GM19455 (cell line): Measurements from ENCODE around the gene FBXO22.
"Not testable (repeated sequence)": the region's sequence is repeated elsewhere in the genome, so short reads cannot be mapped to it uniquely, and the experiment has no call there.

Experiments
- ATAC-seq: cut with Tn5 transposase; IDR thresholded peaks from one replicate; pipeline ENCODE4 v1.9.1; 2021; ENCODE audit not compliant: unreplicated experiment

FBXO22 gene

DNA sequence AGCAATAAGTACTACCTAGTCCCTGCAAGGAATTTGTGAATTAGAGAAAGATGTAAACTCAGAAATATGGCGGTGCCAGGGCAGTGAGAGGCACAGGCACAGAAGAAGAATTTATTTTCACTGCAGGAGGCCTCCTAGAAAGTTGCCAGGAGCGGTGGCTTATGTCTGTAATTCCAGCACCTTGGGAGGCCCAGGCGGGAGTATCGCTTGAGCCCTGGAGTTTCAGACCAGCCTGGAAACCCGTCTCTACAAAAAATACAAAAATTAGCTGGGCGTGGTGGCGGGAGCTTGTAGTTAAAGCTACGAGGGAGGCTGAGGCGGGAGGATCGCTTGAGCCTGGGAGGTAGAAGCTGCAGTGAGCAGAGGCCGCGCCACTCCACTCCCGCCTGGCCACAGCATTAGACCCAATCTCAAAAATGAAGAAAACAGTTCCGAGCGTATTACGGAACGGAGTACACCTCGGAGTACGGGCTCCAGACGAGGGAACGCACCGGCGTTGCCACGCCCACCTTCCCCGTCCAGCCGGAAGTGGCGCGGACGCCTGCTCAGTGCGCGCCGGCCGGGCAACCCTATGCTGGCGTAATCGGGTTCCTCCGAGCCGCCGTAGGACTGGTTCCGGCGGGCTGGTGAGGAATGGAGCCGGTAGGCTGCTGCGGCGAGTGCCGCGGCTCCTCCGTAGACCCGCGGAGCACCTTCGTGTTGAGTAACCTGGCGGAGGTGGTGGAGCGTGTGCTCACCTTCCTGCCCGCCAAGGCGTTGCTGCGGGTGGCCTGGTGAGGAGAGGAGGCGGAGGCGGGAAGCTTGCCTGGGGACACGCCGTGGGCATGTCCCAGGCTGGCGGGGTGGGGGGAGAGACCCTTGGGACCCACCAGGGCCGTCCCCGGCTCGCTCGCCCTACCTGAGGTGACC is at the start of gene FBXO22:
Gene FBXO22 (plus strand): TSS at position 548 of the 909 bp plus-strand sequence. CDS start 86 bp downstream, at position 634.
- peak; percentile 95 for ATAC-seq

DNA sequence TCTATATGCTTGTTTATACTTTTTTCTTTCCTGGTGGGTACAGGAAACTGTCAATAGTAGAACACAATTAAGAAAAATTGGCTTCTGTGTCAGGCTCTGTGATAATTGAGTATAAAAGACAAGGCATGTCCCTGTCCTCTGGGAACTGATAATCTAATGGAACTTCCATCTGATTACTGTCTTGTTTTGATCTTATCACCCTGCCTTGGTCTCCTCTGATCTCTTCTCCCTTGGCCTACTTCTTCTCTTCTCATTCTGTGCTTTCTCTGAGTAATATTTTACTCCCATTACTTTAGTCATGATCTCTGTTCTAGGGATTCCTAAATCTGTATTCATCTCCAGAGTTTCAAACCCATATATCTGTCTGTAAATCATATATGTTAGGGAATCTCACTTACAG is 45.8 kb upstream of the FBXO22 start:
- no peak for ATAC-seq

DNA sequence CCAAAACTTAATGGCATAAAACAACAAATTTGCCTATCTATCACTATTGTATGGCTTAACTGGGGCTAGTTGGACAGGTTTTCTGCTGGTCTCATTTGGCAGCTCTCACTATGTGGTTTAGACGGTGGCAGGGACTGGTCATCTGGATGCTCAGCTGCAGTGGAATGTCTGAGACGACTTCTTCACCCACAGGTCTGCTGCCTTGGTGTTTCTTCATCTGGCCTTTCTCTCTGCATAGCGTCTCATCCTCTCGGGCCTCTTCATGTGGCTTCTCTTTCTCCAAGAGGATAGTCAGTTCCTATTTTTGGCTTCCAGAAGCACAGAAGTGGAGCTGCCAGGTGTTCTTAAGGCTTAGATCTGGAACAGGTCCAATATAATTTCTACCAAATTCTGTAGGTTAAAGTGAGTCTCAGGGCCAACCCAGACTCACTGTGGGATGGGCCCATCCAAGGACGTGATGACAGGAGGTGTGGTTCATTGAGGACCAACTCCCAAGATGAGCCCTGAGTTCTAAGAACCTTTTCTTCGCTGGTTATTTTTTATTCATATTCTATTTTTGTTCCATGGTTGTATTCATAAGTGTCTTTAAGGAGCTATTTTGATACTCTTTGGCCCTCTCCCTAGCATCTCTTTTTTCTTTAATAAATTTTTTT is 41.8 kb upstream of the FBXO22 start:
- no peak for ATAC-seq

DNA sequence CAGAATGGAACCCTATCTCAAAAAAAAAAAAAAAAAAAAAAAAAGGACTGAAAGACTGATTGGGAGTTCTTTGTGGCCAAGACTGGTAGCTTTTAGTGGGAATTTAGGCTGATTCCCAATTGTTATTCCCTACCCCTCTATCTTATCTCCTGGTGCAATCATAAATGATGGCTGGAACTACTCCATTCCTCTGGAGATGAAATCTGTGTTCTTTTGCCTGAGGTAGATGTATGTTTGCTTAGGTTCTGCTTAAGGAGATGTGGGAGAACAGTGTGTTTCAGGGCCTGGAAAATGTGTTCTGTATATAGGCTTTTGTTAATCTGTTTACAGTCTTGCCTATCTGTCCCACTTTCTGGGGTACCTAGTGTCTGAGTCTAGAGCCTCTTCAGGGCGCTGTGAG is 40.9 kb upstream of the FBXO22 start:
- ATAC-seq = no peak

DNA sequence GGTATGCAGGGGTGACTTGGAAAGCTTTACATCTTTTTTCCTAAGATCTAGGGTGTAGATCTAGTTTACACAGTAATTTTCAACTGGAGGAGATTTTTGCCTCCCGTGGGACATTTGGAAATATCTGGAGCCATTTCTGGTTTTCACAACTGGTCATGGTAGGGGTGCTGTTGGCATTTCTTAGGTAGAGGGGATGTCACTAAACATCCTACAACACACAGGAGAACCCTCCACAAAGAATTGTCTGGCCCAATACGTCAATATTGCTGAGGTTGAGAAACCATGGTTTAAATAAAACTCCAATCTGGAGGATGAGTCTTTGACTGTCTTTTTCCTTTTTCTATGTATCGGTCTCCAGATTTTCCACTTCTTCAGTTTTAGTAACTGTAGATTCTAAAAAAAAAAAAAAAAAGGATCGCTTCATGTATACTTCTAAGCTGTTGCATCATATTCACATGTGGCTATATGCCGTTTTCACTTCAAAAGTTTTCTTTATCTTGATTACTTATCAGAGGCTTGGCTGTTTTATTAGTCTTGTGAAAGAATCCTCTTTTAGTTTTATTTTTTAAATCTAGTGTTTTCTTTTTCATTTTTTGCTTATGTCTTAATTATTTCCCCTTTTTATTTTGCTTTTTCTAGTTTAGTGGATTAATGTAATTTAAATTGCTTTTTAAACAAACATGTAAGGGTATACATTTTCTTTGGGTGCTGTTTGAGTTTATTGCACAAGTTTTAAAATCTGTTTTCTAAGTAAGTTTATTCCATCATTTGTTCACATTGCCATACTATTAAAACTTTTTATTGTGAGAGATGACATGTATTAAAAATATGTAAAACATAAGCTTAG is 39.2 kb upstream of the FBXO22 start:
- no peak for ATAC-seq

DNA sequence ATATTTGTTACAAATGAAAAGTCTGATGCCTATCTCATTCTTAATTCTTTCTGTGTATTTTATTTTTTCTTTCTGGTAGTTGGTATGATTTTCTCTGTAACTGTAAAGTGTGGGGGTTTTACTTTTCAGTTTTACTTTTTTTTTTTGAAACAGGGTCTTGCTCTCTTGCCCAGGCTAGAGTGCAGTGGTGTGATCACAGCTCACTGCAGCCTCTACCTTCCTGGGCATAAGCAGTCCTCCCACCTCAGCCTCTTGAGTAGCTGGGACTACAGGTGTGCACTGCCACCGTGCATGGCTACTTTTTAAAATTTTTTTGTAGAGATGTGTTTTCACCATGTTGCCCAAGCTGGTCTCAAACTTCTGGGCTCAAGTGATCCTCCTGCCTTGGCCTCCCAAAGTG is 37.6 kb upstream of the FBXO22 start:
- ATAC-seq = not testable (repeated sequence)

DNA sequence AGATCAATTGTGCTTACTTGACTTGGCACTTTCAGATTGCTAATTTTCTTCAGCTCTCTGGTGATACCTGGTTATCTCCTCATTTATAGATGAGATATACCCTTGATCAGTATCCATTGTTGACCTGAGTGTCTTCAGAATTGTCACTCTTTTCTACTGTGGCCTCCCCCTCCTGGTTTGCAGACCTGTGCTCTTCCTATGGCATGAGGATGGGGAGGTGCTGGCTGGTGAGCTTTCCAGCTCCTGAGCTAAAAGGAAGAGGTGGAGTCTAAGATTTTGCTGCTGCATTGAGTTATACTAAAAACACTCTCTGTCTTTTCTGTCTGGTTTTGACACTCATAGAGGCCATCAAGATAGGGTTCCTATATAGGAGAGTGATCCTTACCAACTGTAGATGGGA is 36.8 kb upstream of the FBXO22 start:
- ATAC-seq = no peak

DNA sequence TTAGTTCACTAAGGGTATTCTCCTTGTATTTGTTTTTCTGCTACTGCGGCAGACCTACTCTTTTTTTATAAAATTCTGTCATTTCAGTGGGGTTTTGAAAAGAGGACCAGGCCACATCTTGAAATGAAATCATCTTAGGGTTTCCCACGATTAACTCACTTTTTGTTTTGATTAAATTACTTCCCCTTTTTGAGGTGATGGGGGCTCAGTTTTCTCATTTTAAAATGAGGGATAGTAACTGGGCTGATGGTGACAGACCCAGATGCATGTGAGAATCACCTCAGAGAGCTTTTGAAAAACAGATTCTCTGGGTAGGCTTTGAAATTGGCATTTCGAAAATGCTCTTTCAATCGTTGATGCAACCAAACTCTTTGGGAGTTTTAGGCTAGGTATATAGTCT is 36.2 kb upstream of the FBXO22 start:
- ATAC-seq = no peak

DNA sequence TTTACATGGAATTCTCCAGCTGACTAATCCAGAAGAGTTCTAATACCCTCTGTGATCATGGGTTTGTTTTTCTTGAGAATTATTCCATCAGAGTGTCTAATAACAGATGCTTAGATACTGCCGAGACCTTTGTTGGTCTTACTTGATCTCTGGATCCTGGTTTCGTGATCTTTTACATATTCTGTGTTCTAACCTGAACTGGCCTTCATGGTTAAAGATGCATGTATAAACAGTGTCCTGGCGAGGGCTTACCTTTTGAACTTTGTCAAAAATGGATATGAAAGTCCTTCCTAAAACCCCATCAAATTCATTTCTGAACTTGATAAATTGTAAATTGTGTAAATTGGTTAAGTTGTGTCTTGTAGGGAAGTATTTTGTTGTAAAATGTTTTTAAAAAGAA is 35.7 kb upstream of the FBXO22 start:
- ATAC-seq = no peak

DNA sequence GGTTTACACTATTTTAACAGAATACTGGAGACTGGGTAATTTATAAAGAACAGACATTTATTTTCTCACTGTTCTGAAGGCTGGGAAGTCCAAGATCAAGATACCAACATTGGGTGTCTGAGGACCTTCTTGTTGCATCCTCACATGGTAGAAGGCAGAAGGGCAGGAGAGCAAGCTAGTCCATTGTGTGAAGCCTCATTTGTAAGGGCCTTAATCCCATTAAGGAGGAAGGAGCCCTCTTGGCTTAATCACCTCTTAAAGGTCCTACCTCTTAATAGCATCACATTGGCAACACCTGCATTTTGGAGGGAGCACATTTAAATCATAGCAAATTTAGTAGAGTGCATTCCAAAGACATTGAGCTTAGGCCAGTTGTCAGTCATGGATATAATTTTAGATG is 34.2 kb upstream of the FBXO22 start:
- no peak for ATAC-seq

DNA sequence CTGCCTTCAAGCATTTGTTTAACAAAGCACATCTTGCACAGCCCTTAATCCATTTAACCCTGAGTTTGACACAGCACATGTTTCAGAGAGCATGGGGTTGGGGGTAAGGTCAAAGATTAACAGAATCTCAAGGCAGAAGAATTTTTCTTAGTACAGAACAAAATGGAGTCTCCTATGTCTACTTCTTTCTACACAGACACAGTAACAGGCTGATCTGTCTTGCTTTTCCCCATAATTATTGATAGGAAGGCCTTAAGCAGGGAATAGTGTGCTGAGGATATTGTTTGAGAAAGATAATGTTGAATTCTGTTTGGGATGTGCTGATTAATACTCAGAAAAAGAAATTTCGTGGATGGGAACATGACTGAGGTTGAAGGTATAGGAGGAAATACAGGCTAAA is 32.1 kb upstream of the FBXO22 start:
- ATAC-seq = not testable (repeated sequence)

DNA sequence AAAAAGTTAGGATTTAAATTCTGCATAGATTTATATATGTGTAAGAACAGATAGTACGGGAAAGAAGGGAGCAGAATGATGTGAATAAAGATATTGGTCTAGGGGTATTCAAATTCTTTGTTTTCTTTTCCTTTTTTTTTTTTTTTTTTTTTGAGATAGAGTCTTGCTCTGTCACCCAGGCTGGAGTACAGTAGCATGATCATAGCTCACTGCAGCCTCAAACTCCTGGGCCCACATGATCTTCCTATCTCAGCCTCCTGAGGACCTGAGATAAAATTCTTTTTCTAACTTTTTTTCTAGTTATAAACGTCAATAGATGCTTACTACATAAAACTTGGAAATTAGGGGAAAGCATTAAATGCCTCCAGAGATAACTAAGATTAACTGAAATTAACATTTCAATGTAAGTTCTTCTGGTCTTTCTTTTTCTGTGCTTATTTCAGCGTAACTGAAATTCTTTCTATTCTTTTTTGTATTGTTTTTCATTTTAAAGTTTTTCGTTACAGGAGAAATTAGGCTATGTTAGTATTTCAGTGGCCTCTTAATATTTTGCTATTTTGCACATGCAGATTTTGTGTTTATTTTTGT is 31.2 kb upstream of the FBXO22 start:
- ATAC-seq = no peak

DNA sequence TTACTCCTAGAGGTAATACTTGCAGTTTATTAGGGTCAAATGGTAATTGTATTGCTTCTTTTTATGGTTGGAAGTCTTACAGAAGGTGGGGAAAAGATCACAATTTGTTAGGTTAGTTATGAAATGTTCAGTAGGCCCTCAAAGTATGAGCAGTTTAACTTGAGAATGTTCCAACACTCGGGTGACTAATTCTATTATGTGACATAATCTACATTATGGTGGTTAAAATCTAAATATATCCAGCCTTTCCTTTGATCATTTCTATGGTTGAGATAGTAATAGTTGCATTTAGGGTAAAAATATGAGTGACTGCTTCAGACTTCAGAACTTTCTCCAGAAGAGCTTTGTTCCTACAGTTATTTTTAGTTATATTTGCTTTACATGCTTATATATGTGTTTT is 19.6 kb upstream of the FBXO22 start:
- ATAC-seq = no peak

DNA sequence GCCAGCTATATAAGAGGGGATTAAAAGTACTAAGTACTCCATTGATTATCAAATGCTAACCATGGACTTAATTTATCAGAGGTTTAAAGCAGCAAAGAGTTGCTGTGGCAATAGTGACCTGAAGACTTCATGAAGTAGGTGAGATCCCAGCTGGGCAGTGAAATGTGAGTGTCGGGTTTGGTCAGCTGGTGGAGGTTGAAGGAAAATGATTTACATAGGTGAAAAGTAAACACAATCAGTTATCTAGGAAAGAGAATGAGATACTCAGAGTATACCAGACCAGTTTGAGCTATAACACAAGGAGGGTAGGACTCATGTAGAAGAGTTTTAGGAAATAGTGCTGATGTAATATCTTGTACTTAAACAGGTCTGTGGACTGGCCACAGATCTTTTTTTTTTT is 16.5 kb upstream of the FBXO22 start:
- ATAC-seq = no peak

DNA sequence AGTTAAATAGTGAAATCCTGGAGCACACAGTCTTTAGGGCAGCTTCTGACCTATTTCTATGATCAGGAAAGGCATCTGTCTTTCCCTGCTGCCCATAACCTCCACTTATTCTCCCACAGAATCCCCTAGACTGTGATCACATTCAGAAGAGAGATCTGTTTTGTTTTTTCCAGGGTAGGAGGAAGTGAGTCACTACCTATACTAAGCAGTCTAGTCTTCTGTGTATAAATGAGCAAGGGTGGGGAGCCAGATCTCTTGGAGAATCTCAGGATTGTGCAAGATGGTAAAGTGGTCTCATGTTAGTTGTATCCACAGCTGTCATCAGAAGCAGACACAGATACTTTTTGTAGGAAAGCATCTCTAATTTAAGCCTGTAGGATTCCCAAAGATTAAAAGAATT is 11.8 kb upstream of the FBXO22 start:
- no peak for ATAC-seq

DNA sequence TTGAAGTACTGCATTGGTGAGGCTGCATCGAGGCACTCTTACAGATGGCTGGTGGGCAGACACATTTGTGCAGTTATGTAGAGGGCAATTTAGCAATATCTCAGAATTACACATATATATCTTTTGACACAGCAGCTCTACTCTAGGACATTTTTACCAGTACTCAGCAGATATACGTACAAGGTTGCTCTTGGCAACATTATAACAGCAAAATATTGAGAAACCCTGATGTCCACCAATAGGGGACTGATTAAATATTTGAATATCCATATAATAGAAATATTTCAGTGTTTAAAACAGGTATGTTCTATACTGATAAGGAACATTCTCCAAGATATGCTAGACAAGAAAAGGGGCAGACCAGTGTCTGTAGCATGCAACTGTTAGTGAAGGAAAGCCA is 7.9 kb upstream of the FBXO22 start:
- ATAC-seq = no peak

DNA sequence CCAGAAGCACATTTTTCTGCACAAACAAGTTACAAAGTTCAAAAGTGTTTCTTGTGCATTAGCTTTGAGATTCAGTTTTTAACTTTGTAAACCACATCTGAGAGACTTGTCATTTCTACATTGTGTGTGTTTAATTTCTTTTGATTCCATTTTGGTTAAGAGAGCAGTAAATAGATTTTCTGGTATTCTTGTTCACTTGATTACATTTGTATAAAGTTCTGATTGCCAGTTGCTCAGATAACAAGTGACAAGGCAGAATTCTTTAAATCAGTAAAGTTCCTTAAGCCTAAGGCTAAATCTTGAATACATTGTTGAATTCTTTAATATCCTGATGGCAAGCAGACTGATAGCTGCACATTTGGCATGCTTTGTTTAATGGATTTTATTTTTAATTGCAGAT is 3.1 kb upstream of the FBXO22 start:
- no peak for ATAC-seq

DNA sequence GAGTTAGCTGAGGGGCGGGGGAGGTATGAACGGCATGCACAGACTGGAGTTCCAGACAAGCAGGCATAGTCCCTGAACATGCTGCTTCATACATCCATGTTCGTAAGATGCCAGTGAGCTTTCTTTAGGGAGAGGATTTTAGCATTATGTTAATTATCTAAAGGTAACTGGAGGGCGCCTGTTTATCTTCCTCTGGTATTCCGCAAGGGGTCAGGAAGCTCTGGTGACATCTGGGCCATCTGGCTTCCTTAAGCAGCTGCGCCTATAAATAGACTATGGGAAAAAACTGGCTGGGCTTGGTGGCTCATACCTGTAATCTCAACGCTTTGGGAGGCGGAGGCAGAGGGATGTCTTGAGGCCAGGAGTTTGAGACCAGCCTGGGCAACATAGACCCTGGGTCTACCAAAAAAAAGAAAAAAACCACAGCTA is 1.5 kb upstream of the FBXO22 start:
- no peak for ATAC-seq

DNA sequence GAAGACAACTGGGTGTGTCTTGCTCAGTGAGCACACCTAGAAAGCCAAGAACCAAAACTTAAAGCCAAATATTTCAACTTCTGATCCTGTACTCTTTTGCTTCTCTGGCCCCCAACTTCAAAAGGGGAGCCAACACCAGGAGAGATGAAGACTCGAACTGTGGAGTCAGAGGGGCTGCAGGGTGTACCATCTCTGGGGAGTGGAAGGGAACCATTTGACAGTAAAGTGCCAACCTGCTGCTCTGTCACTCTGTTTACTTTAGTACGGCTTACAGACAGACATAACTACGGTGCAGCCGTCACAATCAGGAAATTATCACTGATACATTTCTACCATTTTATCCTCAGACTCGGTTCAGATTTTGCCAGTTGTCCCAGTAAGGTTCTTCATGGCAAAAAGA is 1.6 kb downstream of the FBXO22 start:
- ATAC-seq = no peak

DNA sequence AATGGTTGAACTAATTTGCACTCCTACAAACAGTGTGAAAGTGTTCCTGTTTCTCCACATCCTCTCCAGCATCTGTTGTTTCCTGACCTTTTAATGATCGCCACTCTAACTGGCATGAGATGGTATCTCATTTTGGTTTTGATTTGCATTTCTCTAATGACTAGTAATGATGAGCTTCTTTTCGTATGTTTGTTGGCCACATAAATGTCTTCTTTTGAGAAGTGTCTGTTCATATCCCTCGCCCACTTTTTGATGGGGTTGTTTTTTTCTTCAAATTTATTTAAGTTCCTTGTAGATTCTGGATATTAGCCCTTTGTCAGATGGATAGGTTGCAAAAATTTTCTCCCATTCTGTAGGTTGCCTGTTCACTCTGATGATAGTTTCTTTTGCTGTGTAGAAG is 6.7 kb downstream of the FBXO22 start:
- ATAC-seq = not testable (repeated sequence)

DNA sequence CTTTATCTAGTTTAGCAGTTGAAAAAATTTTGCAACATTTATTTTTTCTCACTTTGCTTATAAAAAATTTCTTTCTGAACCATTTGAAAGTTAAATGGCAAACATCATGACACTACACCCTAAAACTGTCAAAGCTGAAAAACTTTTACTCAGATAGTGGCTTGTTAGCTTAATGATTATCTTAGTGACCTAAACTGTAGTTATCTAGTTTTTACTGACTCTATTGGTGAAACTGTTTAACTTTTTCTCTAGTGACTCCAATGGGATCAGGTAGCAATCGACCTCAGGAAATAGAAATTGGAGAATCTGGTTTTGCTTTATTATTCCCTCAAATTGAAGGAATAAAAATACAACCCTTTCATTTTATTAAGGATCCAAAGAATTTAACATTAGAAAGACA is 13.3 kb downstream of the FBXO22 start:
- no peak for ATAC-seq
